8988T (cell line): ENCODE measurements around the gene ISLR.

Experiments
- DNase-seq: peaks from one replicate; pipeline ENCODE4 v3.0.0; 2011

Gene ISLR

DNA sequence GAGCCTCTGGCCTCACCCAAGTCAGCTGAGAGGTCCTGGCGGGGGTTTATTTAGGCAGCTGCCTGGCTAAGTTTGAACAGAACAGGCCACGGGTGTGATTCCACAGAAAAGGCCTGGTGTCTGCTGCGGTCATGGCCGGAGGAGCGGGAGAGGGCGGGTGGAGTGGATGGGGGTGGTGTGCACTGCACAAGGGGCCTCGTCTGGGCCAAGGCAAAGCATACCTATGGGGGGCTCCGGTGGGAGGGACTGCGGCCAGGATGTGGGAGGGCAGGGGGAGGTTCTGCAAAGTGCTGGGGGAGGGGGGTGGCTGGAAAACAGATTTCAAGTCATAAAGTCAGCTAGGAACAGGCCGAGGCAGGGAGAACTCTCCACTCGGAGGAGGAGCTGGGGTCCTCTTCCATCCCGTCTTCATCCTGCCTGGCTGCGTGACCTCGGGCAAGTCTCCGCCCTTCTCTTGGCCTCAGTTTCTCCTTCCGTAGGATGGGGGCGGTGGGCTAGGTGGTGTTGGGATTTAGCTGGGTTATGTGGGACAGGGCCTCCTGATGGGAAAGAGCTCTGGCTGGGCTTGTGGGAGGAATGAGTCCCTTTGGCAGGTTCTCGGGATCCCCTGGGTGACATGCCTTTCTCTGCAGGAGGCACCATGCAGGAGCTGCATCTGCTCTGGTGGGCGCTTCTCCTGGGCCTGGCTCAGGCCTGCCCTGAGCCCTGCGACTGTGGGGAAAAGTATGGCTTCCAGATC is 878 bp downstream of the ISLR start:
- DNase-seq, result no peak

DNA sequence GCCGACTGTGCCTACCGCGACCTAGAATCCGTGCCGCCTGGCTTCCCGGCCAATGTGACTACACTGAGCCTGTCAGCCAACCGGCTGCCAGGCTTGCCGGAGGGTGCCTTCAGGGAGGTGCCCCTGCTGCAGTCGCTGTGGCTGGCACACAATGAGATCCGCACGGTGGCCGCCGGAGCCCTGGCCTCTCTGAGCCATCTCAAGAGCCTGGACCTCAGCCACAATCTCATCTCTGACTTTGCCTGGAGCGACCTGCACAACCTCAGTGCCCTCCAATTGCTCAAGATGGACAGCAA is 1.4 kb downstream of the ISLR start:
- no peak for DNase-seq

DNA sequence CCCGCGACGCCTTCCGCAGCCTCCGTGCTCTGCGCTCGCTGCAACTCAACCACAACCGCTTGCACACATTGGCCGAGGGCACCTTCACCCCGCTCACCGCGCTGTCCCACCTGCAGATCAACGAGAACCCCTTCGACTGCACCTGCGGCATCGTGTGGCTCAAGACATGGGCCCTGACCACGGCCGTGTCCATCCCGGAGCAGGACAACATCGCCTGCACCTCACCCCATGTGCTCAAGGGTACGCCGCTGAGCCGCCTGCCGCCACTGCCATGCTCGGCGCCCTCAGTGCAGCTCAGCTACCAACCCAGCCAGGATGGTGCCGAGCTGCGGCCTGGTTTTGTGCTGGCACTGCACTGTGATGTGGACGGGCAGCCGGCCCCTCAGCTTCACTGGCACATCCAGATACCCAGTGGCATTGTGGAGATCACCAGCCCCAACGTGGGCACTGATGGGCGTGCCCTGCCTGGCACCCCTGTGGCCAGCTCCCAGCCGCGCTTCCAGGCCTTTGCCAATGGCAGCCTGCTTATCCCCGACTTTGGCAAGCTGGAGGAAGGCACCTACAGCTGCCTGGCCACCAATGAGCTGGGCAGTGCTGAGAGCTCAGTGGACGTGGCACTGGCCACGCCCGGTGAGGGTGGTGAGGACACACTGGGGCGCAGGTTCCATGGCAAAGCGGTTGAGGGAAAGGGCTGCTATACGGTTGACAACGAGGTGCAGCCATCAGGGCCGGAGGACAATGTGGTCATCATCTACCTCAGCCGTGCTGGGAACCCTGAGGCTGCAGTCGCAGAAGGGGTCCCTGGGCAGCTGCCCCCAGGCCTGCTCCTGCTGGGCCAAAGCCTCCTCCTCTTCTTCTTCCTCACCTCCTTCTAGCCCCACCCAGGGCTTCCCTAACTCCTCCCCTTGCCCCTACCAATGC is 2.0 kb downstream of the ISLR start:
- no peak for DNase-seq

DNA sequence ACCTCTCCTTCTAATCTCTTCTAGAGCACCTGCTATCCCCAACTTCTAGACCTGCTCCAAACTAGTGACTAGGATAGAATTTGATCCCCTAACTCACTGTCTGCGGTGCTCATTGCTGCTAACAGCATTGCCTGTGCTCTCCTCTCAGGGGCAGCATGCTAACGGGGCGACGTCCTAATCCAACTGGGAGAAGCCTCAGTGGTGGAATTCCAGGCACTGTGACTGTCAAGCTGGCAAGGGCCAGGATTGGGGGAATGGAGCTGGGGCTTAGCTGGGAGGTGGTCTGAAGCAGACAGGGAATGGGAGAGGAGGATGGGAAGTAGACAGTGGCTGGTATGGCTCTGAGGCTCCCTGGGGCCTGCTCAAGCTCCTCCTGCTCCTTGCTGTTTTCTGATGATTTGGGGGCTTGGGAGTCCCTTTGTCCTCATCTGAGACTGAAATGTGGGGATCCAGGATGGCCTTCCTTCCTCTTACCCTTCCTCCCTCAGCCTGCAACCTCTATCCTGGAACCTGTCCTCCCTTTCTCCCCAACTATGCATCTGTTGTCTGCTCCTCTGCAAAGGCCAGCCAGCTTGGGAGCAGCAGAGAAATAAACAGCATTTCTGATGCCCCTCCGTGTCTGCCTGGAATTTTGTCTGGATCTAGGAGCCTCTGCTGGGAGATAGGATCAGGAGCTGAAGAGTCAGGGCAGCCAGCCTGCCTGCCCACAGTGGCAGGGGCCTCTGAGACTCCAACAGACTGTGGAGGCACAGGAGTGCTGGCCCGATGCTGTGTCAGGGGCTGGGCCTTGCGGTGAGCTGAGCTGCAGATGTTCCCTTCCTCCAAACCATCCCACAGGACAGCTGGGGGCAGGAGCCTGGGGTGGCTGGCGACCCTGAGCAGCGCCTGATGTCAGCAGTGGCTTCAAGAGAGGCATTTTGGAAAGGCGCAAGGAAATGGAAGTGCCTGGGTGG is 3.0 kb downstream of the ISLR start:
- DNase-seq, result no peak

DNA sequence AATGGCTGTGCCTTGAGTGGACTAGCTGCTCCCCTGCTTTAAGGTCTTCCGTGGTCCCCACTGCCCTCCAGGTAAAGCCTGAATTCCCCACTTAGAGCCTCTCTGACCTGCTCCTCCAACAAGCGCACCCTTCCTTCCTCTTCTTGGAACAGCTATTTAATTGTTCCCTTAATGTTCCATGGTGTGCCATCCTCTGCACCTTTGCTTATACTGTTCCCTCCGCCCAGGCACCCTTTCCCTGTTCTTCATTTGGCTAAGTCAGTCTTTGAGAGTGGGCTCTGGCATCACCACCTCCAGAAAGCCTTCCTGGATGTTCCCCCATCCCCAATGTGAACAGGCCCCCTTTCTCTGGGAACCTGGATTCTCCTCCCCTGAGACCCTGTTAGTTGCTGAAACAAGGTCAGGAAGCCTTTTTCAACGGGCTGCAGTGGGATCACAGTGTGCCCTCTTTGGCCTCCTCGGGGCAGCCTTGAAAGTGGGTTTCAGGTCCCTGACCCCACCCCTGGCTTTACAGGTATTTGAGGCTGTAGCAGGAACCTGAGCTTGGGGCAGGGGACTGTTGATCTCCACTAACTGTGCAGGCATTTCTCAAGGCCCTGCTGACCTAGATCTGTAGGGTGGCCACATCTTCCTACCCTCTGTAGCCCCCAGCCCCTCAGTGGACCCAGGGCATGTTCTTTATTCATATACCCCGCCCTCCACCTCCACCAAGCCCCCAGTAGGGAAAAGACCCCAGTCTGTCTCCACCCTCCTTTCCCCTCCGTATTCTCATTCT is 5.0 kb downstream of the ISLR start:
- DNase-seq, result no peak

DNA sequence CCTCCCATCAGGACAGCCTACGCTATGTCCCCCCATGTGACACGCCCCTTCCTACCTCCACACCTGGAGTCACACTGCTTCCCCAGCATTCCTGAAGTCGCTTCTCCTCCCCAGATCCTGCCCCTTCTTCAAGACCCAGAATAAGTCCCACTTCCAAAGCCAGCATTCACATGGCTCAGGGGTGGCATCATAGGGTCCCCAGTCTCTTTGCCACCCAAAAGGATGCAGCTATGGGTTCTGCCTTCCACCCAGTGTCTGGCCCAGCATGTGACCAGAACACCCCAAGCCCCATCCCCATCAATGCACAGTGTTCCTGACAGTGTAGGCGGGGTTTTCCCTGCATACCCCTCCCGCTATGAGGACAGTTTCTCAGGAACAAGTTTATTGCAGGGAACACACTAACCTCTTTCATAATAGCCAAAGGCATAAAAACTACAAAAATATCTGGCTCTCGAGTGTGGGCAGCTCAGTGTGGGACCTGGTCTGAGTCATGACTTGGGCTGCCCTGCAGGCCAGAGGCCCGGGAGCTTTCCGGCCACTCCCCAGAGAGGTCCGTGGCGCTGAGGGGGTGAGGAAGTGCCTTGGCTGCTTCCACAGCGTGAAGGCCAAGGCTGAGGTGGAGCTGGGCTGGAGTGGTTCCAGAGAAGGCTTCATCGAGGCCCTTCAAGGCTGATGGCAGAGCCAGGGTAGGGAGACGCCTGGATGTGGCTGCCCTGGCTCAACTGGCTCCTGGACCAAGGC is 5.8 kb downstream of the ISLR start:
- no peak for DNase-seq

DNA sequence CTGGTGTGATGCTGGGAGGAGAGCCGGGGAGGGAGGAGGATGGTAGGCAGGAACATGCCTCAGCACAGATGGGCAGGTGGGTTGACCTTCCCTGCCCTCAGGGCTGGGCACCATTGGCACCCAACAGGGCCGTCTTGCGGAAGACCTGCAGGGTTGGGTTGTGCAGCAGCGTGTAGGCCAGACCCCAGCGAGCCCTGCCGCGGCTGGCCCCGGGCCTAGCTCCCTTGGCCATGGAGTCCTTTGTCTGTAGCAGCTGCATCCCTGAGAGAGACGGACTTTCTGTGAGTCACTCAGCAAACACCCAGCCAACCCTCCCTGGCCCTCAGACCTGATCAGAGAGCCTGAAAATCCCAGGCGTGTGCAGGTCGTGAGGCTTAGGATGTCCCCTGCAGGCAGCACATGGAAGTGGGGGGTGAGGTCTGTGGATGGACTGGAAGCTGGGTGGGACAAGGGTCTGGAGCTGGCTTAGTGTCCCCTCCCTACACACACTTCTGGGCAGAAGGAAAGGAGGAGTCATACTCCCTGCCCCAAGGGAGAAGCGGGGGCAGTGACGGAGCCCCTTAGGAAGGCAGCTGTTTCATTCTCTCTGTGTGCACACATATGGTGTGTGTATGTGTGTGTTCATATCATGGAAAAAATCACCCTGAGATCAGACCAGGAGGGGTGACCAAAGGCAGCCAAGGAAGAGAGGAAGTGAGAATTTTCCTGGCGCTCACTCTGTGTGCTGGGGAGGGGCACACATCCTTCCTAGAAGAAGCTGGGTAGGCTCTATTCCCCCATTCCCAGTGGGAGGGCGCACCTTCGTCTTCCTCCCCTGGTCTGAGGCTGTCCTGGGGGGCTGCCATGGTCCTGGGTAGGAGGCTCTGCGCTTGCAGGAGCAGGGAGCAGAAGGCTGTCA is 6.7 kb downstream of the ISLR start:
- no peak for DNase-seq

DNA sequence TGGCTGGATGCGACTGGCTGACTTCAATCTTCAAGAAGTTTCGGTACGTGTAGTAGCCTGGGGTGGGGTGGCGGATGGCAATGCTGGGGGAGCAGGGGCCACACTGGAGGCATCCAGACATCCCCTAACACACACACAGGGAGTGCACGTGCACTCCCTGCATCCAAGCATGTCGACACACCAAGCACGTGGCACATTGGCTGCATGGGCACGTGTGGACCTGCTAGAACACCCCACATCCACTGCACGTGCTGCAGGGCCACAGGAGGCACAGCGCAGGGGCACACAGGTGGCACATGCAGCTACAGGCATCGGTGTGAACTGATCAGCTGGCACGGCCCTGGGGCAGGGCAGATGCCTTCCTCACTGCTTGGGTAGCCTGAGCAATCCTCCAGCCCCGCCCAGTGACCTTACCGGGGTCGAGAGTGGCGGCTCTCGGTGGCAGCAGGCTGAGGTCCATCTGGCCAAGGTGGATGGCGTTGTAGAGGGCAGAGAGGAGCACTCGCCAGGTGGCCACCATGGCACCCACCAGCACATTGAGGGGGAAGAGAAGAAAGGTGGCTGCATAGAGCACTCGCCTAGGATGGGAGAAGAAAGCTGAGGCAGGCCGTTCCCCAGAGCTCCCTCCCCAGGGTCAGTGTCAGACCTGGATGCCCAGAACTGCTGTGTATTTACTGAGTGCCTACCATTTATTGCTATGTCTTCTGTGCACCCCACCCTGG is 7.5 kb downstream of the ISLR start:
- DNase-seq, result no peak

DNA sequence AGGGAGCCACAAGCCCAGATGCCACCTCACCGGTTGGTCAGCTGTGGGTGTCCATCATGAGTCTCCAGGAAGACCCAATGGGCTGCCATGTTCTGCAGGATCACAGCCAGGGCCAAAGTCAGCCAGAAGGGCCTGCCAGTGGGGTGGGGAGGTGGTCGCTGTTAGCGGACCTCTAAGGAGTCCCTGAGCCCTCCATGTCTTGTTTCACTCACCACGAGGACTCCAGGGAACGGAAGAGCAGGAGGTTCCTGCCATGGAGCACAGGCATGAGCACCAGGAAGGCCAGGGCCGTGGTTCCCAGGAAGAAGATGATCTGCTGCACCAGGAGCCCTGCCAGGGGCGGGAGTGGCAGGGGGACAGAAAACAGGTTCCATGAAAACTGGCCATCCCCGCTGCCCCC is 8.6 kb downstream of the ISLR start:
- no peak for DNase-seq

DNA sequence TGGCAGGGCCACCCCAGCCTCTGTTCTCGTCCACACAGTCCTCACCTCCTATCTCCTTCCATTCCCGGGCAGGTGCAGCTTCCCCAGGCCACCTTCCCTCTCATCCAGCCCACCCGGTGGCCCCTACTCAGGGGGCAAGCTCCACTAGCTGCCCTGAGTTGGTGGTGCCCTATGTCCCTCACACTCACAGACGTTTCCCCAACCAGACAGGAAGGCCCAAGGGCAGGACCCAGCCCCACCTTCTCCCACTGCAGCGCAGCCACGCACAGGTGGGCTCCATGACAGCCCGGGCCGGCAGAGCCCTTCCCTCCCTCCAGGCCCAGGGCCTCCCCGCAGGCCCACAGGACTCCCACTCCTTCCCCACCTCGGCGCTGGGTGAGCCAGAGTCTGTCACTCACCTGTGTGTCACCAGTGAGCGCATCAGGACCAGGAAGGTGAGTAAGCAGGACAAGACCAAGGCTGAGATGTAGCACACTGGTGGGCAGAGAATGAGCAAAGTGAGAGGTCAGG is 11.1 kb downstream of the ISLR start:
- DNase-seq, result no peak

DNA sequence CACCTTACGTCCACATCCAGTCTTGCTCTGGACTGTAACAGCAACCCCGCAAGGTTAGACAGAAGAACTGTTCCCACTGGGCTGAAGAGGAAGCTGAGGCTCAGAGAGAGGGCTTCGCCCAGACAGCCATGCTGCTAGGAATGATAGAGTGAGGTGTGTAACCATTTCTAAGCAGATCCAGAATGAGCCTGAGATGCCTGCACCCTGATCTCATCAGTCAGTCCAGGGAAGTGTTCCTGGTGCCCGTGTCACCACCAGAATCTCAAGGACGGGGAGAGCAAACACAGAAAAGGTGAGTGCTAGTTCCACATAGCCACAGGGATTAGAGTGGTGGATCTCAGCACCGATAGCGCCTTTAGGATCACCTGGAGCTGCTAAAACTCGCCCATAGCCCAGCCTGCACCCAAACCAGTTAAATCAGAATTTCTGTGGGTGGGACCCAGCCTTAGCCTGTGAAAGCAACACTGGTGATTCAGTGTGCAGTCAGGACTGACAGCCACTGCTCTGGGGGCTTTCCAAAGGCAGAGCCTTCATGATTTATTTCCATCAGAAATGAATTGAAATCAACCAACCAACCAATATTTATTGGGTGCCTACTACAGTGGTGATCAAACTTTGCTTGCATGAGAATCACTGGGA is 12.3 kb downstream of the ISLR start:
- DNase-seq, result no peak

DNA sequence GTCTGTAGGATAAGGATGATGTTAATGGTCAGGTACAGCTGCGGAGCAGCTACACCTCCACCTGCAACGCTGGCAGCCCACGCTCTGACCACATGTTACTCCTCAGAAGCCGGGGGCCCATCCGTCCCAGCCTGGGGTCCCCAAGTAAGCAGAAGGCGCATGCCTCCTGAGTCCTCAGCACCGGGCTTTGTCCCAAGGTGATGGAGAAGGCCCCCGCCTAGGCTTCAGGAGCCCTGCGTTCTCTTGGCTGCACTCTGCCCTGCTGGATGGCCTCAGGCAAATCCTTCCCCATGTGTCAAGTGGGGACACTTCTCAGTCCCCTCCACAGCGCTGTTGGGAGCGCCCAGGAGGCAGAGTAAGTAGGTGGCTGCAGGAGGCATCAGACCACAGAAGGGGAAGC is 14.7 kb downstream of the ISLR start:
- no peak for DNase-seq

DNA sequence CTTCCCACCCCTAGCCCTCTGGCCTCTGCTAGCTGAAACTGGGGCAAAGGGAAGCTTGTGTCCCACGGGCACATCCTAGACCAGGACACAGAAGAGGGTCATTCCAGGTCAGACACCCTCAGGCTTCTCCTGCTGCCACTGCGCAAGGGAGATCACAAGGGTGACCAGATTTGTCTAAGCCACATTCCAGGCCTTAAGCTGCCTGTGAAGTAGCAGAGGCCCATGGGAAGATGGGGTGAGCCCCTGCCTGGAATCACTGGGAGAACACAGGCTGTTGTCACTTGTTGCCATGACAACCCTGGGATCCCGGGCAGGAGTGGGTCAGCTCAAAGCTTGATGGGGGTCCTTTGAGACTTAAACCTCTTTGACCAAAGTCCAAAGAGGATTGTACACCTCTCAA is 18.3 kb downstream of the ISLR start:
- DNase-seq, result no peak

DNA sequence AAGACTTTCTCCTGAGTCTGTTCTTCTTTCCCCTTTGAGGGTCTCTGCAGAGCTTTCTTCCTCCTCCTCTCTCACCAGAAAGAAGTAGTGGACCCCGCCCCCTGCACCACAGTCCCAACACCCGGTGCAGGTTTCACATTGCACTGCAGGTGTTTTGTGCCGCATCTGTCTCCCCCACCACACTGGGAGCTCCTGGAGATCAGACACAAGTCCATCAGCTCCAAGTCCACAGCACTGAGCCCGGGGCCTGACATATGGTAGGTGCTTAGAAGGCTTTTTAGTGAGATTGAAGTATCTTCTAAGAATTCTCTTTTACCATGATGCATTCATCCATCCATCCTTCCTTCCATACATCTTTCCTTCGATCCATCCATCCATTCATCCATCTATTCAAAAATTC is 19.2 kb downstream of the ISLR start:
- no peak for DNase-seq

DNA sequence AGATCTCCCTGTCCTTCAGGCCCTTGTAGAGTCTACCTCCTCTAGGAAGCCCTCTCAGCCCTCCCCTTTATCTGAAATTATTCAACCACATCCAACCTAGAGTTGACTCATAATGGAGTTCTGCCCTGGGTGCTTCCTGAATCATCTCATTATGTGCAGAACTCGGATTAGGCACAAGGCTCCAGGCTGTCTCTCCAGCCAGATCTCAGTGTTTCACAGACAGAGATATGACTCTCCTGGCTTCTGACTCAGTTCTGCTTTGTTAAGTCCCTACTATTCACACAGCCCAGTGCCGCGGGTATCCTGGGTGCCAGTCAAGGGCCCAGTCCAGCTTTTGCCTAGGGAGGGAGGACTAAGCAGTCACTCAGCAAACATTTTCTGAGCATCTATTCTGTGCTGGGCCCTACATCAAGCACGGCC is 19.8 kb downstream of the ISLR start:
- no peak for DNase-seq

DNA sequence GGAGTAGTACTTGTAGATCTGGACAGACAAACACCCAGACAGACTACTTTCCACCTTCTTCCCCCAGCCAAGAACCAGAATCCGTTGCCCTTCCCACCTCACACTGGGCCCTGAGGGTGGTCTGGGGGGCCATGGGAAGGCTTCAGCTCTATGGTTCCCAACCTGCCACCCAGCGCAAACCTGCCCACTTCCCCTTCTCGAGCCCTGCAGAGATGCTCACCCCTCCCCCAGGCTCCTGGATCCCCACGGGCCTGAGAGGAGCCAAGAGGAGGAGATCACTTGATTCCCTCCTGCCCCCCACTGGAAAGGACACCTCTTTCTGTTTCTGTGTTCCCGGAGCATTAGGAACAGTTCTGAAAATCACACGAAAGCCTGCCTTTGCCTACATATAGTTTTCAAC is 20.4 kb downstream of the ISLR start:
- DNase-seq, result no peak

DNA sequence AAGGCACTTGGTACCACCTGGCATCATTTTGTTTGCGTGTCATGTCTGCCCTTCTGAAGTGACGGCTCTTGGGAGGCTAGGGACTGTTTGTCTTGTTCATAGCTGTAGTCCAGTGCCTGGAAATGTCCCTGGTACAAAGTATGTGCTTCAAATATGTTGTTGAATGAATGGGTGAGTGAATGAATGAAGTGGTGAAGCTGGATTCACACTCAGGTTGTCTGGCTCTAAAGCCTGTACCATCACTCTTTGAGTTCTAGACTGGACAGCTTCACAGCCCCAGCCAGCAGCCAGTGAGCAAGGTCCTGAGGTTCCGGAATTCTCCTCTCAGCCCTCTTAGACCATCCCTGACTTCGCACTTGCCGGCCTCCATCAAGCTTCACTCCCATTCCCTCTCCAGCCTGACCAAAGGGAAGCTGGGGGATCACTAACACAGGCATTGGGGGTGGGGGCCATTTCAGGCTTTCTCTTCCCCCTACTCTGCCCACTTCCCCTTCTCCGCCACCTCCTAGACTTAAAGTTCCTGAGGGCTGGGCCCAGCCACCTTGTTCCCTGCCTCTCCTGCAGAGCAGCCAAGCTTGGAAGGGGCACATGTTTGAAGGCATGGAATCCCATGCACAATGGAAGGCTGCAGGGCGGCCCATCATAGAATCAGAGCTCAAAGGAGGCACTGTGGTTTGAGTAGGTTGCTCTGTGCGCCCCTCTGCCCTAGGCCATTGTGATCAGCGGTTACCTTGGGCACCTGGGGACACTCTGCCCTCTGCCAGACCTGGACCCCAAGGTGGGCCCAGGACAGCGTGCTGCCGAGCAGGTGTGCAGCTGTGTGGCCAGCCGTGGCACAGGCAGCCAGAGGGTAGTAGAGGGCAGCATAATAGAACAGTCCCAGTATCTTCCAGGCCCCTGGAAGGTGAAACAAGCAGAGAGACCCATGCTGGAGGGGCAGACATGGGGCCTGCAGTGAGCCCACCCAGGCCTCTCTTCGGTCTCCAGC is 21.4 kb downstream of the ISLR start:
- no peak for DNase-seq

DNA sequence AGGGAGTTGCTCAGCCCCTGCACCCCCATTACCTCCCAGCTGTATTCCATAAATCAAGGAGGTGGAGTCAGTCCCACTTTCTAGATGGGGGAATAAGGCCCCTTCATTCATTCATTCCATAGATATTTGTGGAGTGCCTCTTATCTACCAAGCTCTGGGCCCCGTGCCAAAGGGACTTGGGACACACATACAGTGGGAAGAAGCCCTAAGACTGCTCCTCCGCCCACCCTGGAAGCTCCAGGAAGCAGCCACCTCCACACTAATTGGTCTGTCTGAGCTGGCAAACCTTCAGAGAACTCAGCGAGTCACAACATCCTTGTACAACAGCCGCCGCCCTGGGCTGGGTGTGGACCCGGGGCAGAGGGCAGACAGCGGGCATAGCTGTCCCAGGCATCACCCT is 22.7 kb downstream of the ISLR start:
- DNase-seq, result no peak
